H9 (cell line): ENCODE results near the gene NTNG2. TPM values are rescaled to one million over a fixed set of nuclear protein-coding genes. Genes with fewer than 3 reads are reported as not detected.
A peak's percentile ranks its signal among the peaks of the same experiment; 100 is the strongest.

Source experiments
- DNase-seq: peaks from one replicate; pipeline ENCODE4 v3.0.0-alpha.2; 2017
- H2AFZ ChIP-seq: one replicate; pipeline ENCODE4 v1.6.1; 2013; ENCODE audit warnings: mild to moderate bottlenecking, low read length, control low read depth, moderate library complexity
- H2AK5ac ChIP-seq: 2 replicates; pipeline ENCODE4 v1.6.1; 2013; ENCODE audit warnings: low read length, control low read depth, mixed read lengths; ENCODE audit not compliant: insufficient read length
- H2BK120ac ChIP-seq: one replicate; pipeline ENCODE4 v1.6.1; 2013; ENCODE audit warnings: low read depth, mild to moderate bottlenecking, low read length, control low read depth, inconsistent platforms; ENCODE audit not compliant: poor library complexity, severe bottlenecking
- H2BK12ac ChIP-seq: 2 replicates; pipeline ENCODE4 v1.6.1; 2013; ENCODE audit warnings: low read length, control low read depth, mixed read lengths, low read depth; ENCODE audit not compliant: insufficient read length
- H2BK15ac ChIP-seq: 2 replicates; pipeline ENCODE4 v1.6.1; 2013; ENCODE audit warnings: low read depth, low read length, control low read depth
- H2BK20ac ChIP-seq: one replicate; pipeline ENCODE4 v1.6.1; 2013; ENCODE audit warnings: low read depth, mild to moderate bottlenecking, low read length, control low read depth, inconsistent platforms; ENCODE audit not compliant: poor library complexity, severe bottlenecking
- H2BK5ac ChIP-seq: 2 replicates; pipeline ENCODE4 v1.6.1; 2013; ENCODE audit warnings: low read length, control low read depth, mixed read lengths; ENCODE audit not compliant: insufficient read length
- H3K14ac ChIP-seq: 2 replicates; pipeline ENCODE4 v1.6.1; 2013; ENCODE audit warnings: low read length, control low read depth; ENCODE audit not compliant: insufficient read depth
- H3K18ac ChIP-seq: 2 replicates; pipeline ENCODE4 v1.6.1; 2013; ENCODE audit warnings: low read depth, mild to moderate bottlenecking, mixed read lengths, low read length, control low read depth; ENCODE audit not compliant: insufficient read length
- H3K23ac ChIP-seq: 2 replicates; pipeline ENCODE4 v1.6.1; 2013; ENCODE audit warnings: low read length, control low read depth, mixed read lengths, low read depth; ENCODE audit not compliant: insufficient read length
- H3K23me2 ChIP-seq: 2 replicates; pipeline ENCODE4 v1.6.1; 2013; ENCODE audit warnings: low read depth, mild to moderate bottlenecking, mixed read lengths, low read length, control low read depth; ENCODE audit not compliant: insufficient read length, poor library complexity, severe bottlenecking
- H3K27ac ChIP-seq: 2 replicates; pipeline ENCODE4 v1.5.1; 2013; ENCODE audit warnings: low read length, control low read depth, mixed read lengths, low read depth; ENCODE audit not compliant: insufficient read length
- H3K27me3 ChIP-seq: 2 replicates; pipeline ENCODE4 v1.6.1; 2013; ENCODE audit warnings: low read length, control low read depth, inconsistent platforms; ENCODE audit not compliant: insufficient read depth
- H3K4ac ChIP-seq: 2 replicates; pipeline ENCODE4 v1.6.1; 2013; ENCODE audit warnings: low read depth, mild to moderate bottlenecking, control low read depth, inconsistent platforms, low read length, moderate library complexity
- H3K4me1 ChIP-seq: 2 replicates; pipeline ENCODE4 v1.6.1; 2013; ENCODE audit warnings: low read length, control low read depth, inconsistent platforms; ENCODE audit not compliant: insufficient read depth
- H3K4me2 ChIP-seq: 2 replicates; pipeline ENCODE4 v1.6.1; 2013; ENCODE audit warnings: low read length, control low read depth, mixed read lengths; ENCODE audit not compliant: insufficient read length, insufficient read depth
- H3K56ac ChIP-seq: 2 replicates; pipeline ENCODE4 v1.6.1; 2013; ENCODE audit warnings: low read depth, mild to moderate bottlenecking, mixed read lengths, low read length, control low read depth; ENCODE audit not compliant: insufficient read length
- H3K79me1 ChIP-seq: 2 replicates; pipeline ENCODE4 v1.6.1; 2013; ENCODE audit warnings: low read depth, mild to moderate bottlenecking, moderate library complexity, low read length, control low read depth, inconsistent platforms; ENCODE audit not compliant: insufficient read depth, poor library complexity, severe bottlenecking
- H3K79me2 ChIP-seq: 2 replicates; pipeline ENCODE4 v1.6.1; 2013; ENCODE audit warnings: low read length, control low read depth, inconsistent platforms; ENCODE audit not compliant: insufficient read depth
- H3K9ac ChIP-seq: 2 replicates; pipeline ENCODE4 v1.6.1; 2013; ENCODE audit warnings: low read length, control low read depth, mixed read lengths; ENCODE audit not compliant: insufficient read length; ENCODE audit errors: extremely low read depth
- H3K9me3 ChIP-seq: one replicate; pipeline ENCODE4 v1.6.1; 2013; ENCODE audit warnings: low read depth, low read length, inconsistent platforms; ENCODE audit not compliant: control insufficient read depth
- H3T11ph ChIP-seq: one replicate; pipeline ENCODE4 v1.6.1; 2013; ENCODE audit warnings: mild to moderate bottlenecking, low read length, control low read depth, inconsistent platforms
- H4K20me1 ChIP-seq: one replicate; pipeline ENCODE4 v1.6.1; 2013; ENCODE audit not compliant: control insufficient read depth, insufficient read length, insufficient read depth
- H4K5ac ChIP-seq: 2 replicates; pipeline ENCODE4 v1.6.1; 2013; ENCODE audit warnings: low read depth, mild to moderate bottlenecking, mixed read lengths, low read length, control low read depth; ENCODE audit not compliant: insufficient read length
- H4K8ac ChIP-seq: replicated peaks from 2 replicates; pipeline ENCODE4 v1.6.1; 2013; ENCODE audit warnings: low read length, control low read depth, mixed read lengths, low read depth; ENCODE audit not compliant: insufficient read length
- H4K91ac ChIP-seq: 2 replicates; pipeline ENCODE4 v1.6.1; 2013; ENCODE audit warnings: low read depth, mild to moderate bottlenecking, moderate library complexity, mixed read lengths, low read length, control low read depth; ENCODE audit not compliant: insufficient read length
- H3K27ac Mint-ChIP-seq, 3 experiments: 2 replicates in 2 of 3; 3 replicates in 1 of 3; pipeline ENCODE4 v1.8.0; 2020 to 2021; ENCODE audit warnings: mixed read lengths in 3 of 3, mild to moderate bottlenecking in 1 of 3, moderate library complexity in 1 of 3
- H3K27me3 Mint-ChIP-seq: 2 replicates; pipeline ENCODE4 v1.8.0; 2021; ENCODE audit warnings: low read depth, mild to moderate bottlenecking, moderate library complexity, mixed read lengths
- H3K36me3 Mint-ChIP-seq, 3 experiments: 2 replicates in 2 of 3; 3 replicates in 1 of 3; pipeline ENCODE4 v1.8.0; 2020 to 2021; ENCODE audit warnings: low read depth in 3 of 3, mixed read lengths in 3 of 3; ENCODE audit not compliant: insufficient read depth in 1 of 3
- H3K4me1 Mint-ChIP-seq, 2 experiments: 2 replicates each; pipeline ENCODE4 v1.8.0; 2020; ENCODE audit warnings: mixed read lengths in 2 of 2
- H3K4me3 Mint-ChIP-seq, 2 experiments: 2 replicates in 1 of 2; 3 replicates in 1 of 2; pipeline ENCODE4 v1.8.0; 2020 to 2021; ENCODE audit warnings: mild to moderate bottlenecking in 2 of 2, mixed read lengths in 2 of 2, moderate library complexity in 1 of 2
- H3K9me3 Mint-ChIP-seq, 2 experiments: 2 replicates in 1 of 2; 3 replicates in 1 of 2; pipeline ENCODE4 v1.8.0; 2020; ENCODE audit warnings: mild to moderate bottlenecking in 2 of 2, mixed read lengths in 2 of 2, moderate library complexity in 1 of 2
- CTCF ChIP-seq: fragments of 200-600 bp; sonication (generic); conservative IDR thresholded peaks from 3 replicates; pipeline ENCODE4 v1.8.0; 2021; ENCODE audit warnings: antibody characterized with exemption, mild to moderate bottlenecking
- WGBS: extraction: QIAGEN DNeasy Blood & Tissue Kit; methylation state at CpG from one replicate; pipeline ENCODE4 v1.1.7; 2013; ENCODE audit warnings: missing lambda C conversion rate, low lambda C conversion rate, mixed read lengths; ENCODE audit not compliant: insufficient read length; ENCODE audit errors: extremely low coverage; 5-methylcytosine and 5-hydroxymethylcytosine counted together
- long read RNA-seq: library from polyadenylated mRNA; unstranded; transcript quantifications from one replicate; pipeline ENCODE4 v2.0.0, GENCODE V29; 2020
- total RNA-seq: library from RNA; stranded (reverse); gene quantifications from 2 replicates; pipeline ENCODE4 v1.2.1, GENCODE V29; 2021

The NTNG2 gene
- 0.52 and 0.66 TPM in 2 replicates for total RNA-seq
- long read RNA-seq, partial matches to known transcripts, result 1 of 1 reads
- long read RNA-seq, other reads (novel, unspliced or antisense), result 0 of 1 reads

- Mint-ChIP-seq H3K27ac (no peak within 1 kb of the TSS), H3K4me1 (peaks cover 7 to 29% of the 10 kb centered on the region in 2 experiments), H3K27me3 (peaks cover 92% of the 10 kb centered on the region), H3K36me3 (no peaks in the 10 kb centered on the region; a peak in 1 of 7 replicates), H3K9me3 (peaks cover 2 to 4% of the 10 kb centered on the region in 2 experiments), H3K4me3 (peak within 1 kb of the TSS; percentile 73 to 97)
- no peak within 1 kb of the TSS for H3K18ac ChIP-seq
- H4K8ac ChIP-seq, result no peak within 1 kb of the TSS
- peak within 1 kb of the TSS; percentile 52 for H3K4me2 ChIP-seq
- H3K4ac ChIP-seq, result no peak within 1 kb of the TSS
- H4K5ac ChIP-seq, result no peak within 1 kb of the TSS
- H3K27ac ChIP-seq, result no peak within 1 kb of the TSS
- peaks cover 35% of the 10 kb centered on the region; the same call in 1 of the 2 replicates for H3K27me3 ChIP-seq
- H2AFZ ChIP-seq, result no peak within 1 kb of the TSS
- H2AK5ac ChIP-seq, result no peak within 1 kb of the TSS
- H3K9me3 ChIP-seq, result no peaks in the 10 kb centered on the region
- H2BK120ac ChIP-seq, result no peak within 1 kb of the TSS
- no peak within 1 kb of the TSS for H2BK12ac ChIP-seq
- no peak within 1 kb of the TSS for H2BK15ac ChIP-seq
- no peaks in the 10 kb centered on the region for H4K20me1 ChIP-seq
- H3K4me1 ChIP-seq, result peaks cover 3% of the 10 kb centered on the region; the same call in 1 of the 2 replicates
- H3K14ac ChIP-seq, result no peak within 1 kb of the TSS
- no peak within 1 kb of the TSS for H3K23ac ChIP-seq
- no peaks in the 10 kb centered on the region for H3K79me2 ChIP-seq
- no CpG with 5 or more reads among the region's 67 CpGs for WGBS
- H3K9ac ChIP-seq, result no peak within 1 kb of the TSS
- TF ChIP-seq CTCF, result no peak
- peaks cover 12% of the 10 kb centered on the region for H3K23me2 ChIP-seq
- H2BK5ac ChIP-seq, result no peak within 1 kb of the TSS
- no peak within 1 kb of the TSS for H2BK20ac ChIP-seq
- H3K79me1 ChIP-seq, result no peaks in the 10 kb centered on the region
- no peak for DNase-seq
- H4K91ac ChIP-seq, result no peak within 1 kb of the TSS
- H3K56ac ChIP-seq, result no peak within 1 kb of the TSS
- H3T11ph ChIP-seq, result no peak within 1 kb of the TSS
Measured at GRCh38 chr9:132161743-132162184, at the start of gene NTNG2. TSS of gene NTNG2 (plus strand) at chr9:132162058. CDS start at chr9:132166832, 4,774 bp downstream.
